GM12878 (cell line): ENCODE results near the gene NUBPL. TPM values are rescaled to one million over a fixed set of nuclear protein-coding genes. Genes with fewer than 3 reads are reported as not detected.

Experiments
- ATAC-seq: fragments of 200-7000 bp; cut with Tn5 transposase; 3 replicates; pipeline ENCODE4 v1.9.1; 2020; ENCODE audit warnings: mild to moderate bottlenecking, moderate library complexity
- BruUV-seq: library from RNA; stranded (reverse); fragments of 400-500 nt; replicated peaks from 2 replicates; lab custom pipeline; 2021; lab: Mats Ljungman, UMichigan
- CTCF ChIA-PET: fragments of 300-600 bp; sonication (Branson Sonifier 250); formaldehyde crosslinking; extraction: SDS; loops from one replicate; lab custom pipeline; 2021; ENCODE audit warnings: inconsistent platforms; lab: Yijun Ruan, JAX
- POLR2A ChIA-PET: fragments of 350-600 bp; formaldehyde crosslinking; extraction: SDS; loops from one replicate; lab custom pipeline; 2021; ENCODE audit warnings: inconsistent platforms; lab: Charles Lee
- RAD21 ChIA-PET: fragments of 300-600 bp; sonication (Branson Sonifier 250); formaldehyde crosslinking; loops from one replicate; lab custom pipeline; 2023; ENCODE audit warnings: antibody characterized with exemption; ENCODE audit not compliant: unreplicated experiment; lab: Charles Lee
- SMC1A ChIA-PET: fragments of 300-600 bp; sonication (Branson Sonifier 250); formaldehyde crosslinking; loops from one replicate; lab custom pipeline; 2023; ENCODE audit not compliant: unreplicated experiment, uncharacterized antibody; lab: Charles Lee
- DNase-seq: peaks from one replicate; pipeline ENCODE4 v3.0.0-alpha.2; 2011; ENCODE audit warnings: low read depth, low spot score
- FAIRE-seq: peaks from 3 replicates; lab custom pipeline; 2011; peaks lifted over from hg19 to GRCh38; lab: Jason Lieb, UNC
- H2AFZ ChIP-seq: 2 replicates; pipeline ENCODE4 v1.6.0; 2011; ENCODE audit warnings: low read depth, low read length, control low read depth; ENCODE audit not compliant: control insufficient read depth
- H3K27ac ChIP-seq: 2 replicates; pipeline ENCODE4 v1.5.1; 2011; ENCODE audit warnings: control low read depth; ENCODE audit not compliant: control insufficient read depth, insufficient read depth
- H3K27me3 ChIP-seq, 2 experiments: replicated peaks in 1 of 2; 2 replicates each; pipeline versions ENCODE4 v1.6.0 to v1.6.1; 2011; ENCODE audit warnings: low read length in 1 of 2; ENCODE audit not compliant: control insufficient read depth in 2 of 2, insufficient read depth in 2 of 2
- H3K36me3 ChIP-seq, 2 experiments: 2 replicates each; pipeline ENCODE4 v1.5.1; 2011; ENCODE audit warnings: low read length in 1 of 2; ENCODE audit not compliant: control insufficient read depth in 2 of 2, insufficient read depth in 2 of 2
- H3K4me1 ChIP-seq: 2 replicates; pipeline ENCODE4 v1.6.1; 2011; ENCODE audit warnings: mild to moderate bottlenecking, low read length, moderate library complexity, mixed read lengths; ENCODE audit not compliant: control insufficient read depth, insufficient read depth
- H3K4me2 ChIP-seq: 2 replicates; pipeline ENCODE4 v1.6.0; 2011; ENCODE audit warnings: control low read depth; ENCODE audit not compliant: control insufficient read depth, insufficient read depth
- H3K4me3 ChIP-seq: fragments of 200-600 bp; sonication (generic); 2 replicates; pipeline ENCODE4 v1.5.1; 2016
- H3K79me2 ChIP-seq: 2 replicates; pipeline ENCODE4 v1.6.0; 2011; ENCODE audit warnings: low read length; ENCODE audit not compliant: control insufficient read depth, insufficient read depth
- H3K9ac ChIP-seq: 2 replicates; pipeline ENCODE4 v1.8.0; 2011; ENCODE audit warnings: low read length, control low read depth, mixed read lengths; ENCODE audit not compliant: control insufficient read depth, insufficient read depth
- H3K9me3 ChIP-seq: replicated peaks from 3 replicates; pipeline ENCODE4 v1.5.1; 2011; ENCODE audit warnings: mild to moderate bottlenecking, low read length; ENCODE audit not compliant: control insufficient read depth, insufficient read depth
- H4K20me1 ChIP-seq: 2 replicates; pipeline ENCODE4 v1.6.0; 2011; ENCODE audit not compliant: control insufficient read depth, insufficient read depth
- BCL11A ChIP-seq: IDR thresholded peaks from 2 replicates; pipeline ENCODE4 v1.6.1; 2011; ENCODE audit warnings: low read depth, low read length
- CUX1 ChIP-seq: IDR thresholded peaks from 2 replicates; pipeline ENCODE4 v1.6.1; 2012; ENCODE audit warnings: improper control_type of control experiment, low read depth, low read length; ENCODE audit not compliant: insufficient replicate concordance
- FOXK2 ChIP-seq: fragments of 450-650 bp; IDR thresholded peaks from 2 replicates; pipeline ENCODE4 v1.6.1; 2017; ENCODE audit warnings: mild to moderate bottlenecking, moderate library complexity
- HDAC6 ChIP-seq: fragments of 200-600 bp; sonication (generic); IDR thresholded peaks from one replicate; pipeline ENCODE4 v1.8.0; 2017; ENCODE audit warnings: antibody characterized with exemption; ENCODE audit not compliant: unreplicated experiment
- KLF5 ChIP-seq: fragments of 450-650 bp; IDR thresholded peaks from 2 replicates; pipeline ENCODE4 v1.6.1; 2014; ENCODE audit warnings: mild to moderate bottlenecking; ENCODE audit not compliant: partially characterized antibody
- NFYA ChIP-seq: IDR thresholded peaks from 2 replicates; pipeline ENCODE4 v1.6.1; 2011; ENCODE audit warnings: low read depth, mild to moderate bottlenecking, low read length, improper control_type of control experiment, borderline replicate concordance
- PAX8 ChIP-seq: fragments of 450-650 bp; IDR thresholded peaks from 2 replicates; pipeline ENCODE4 v1.6.1; 2017; ENCODE audit warnings: mild to moderate bottlenecking, moderate library complexity
- RCOR1 ChIP-seq: conservative IDR thresholded peaks from 2 replicates; pipeline ENCODE4 v1.6.1; 2012; ENCODE audit warnings: low read depth, low read length, improper control_type of control experiment
- STAT3 ChIP-seq: IDR thresholded peaks from 2 replicates; pipeline ENCODE4 v1.6.1; 2011; ENCODE audit warnings: low read depth, low read length, improper control_type of control experiment
- ZZZ3 ChIP-seq: IDR thresholded peaks from 2 replicates; pipeline ENCODE4 v1.6.1; 2011; ENCODE audit warnings: low read depth; ENCODE audit not compliant: control insufficient read depth, insufficient read length
- WGBS: methylation state at CpG from one replicate; pipeline ENCODE4 v1.1.6; 2016; ENCODE audit warnings: low lambda C conversion rate; ENCODE audit not compliant: insufficient replicate concordance, insufficient coverage; ENCODE audit errors: missing lambda C conversion rate; 5-methylcytosine and 5-hydroxymethylcytosine counted together
- in situ Hi-C: fragments of 300-500 bp; cut with MboI; formaldehyde crosslinking; loops from 9 replicates; pipeline ENCODE4 v1.14.3; 2018; ENCODE audit warnings: mixed read lengths
- intact Hi-C: fragments of 100-400 bp; cut with micrococcal nuclease; formaldehyde crosslinking; loops from one replicate; pipeline ENCODE4 v1.14.2; 2022; ENCODE audit not compliant: unreplicated experiment
- polyA plus RNA-seq, 11 experiments: library from polyadenylated mRNA; depleted of rRNA in 4 of 11; unstranded in 6 of 11; stranded (reverse) in 5 of 11; fragments of >200 nt; fragmentation: Nextera tagmentation in 4 of 11; fragmentation: Illumina TruSeq in 1 of 11; extraction: Ambion mirVana in 4 of 11; extraction: Trizol in 1 of 11; gene quantifications; 1 replicate in 1 of 11; 2 replicates in 10 of 11; pipeline versions ENCODE4 v1.2.1 to v1.2.3, GENCODE V29; 2011 to 2016; ENCODE audit warnings: inconsistent platforms in 2 of 11, missing spikeins in 2 of 11, low read depth in 1 of 11
- total RNA-seq, 4 experiments: library from RNA; depleted of rRNA in 3 of 4; stranded (reverse); fragments of >200 nt in 3 of 4; fragmentation: Illumina TruSeq in 1 of 4; extraction: Trizol in 1 of 4; gene quantifications; 2 replicates each; pipeline versions ENCODE4 v1.2.1 to v1.2.3, GENCODE V29; 2013 to 2021

NUBPL gene
- total and polyA plus RNA-seq, 10 of the 15 experiments (the other 5 are each of a cell fraction or from before 2014, with no cell fraction given), result 3.4 to 11.6 (median 8.1) TPM

- DNase-seq (no peak), ATAC-seq (no peak), FAIRE-seq (no peak)
- no peaks in the 10 kb centered on the region for H3K79me2 ChIP-seq
- no peaks in the 10 kb centered on the region for H3K27me3 ChIP-seq
- ChIA-PET POLR2A (no interaction called here), SMC1A (interaction anchor here (1.5 kb wide), 1 partner anchor 25 kb away, joined by 3 read pairs; no protein-coding TSS in a partner anchor), CTCF (interaction anchor here (1.1 kb wide), 1 partner anchor 25 kb away, joined by 3 read pairs; no protein-coding TSS in a partner anchor), RAD21 (no interaction called here)
- no peak overlapping the region for H3K4me3 ChIP-seq
- no peaks in the 10 kb centered on the region for H3K36me3 ChIP-seq
- no TSS peak for BruUV-seq
- intact Hi-C loops, result no loop called here
- no peaks in the 10 kb centered on the region for H3K4me1 ChIP-seq
- H2AFZ ChIP-seq, result no peak overlapping the region
- in situ Hi-C loops, result no loop called here
- H3K9me3 ChIP-seq, result no peaks in the 10 kb centered on the region
- no peak overlapping the region for H3K4me2 ChIP-seq
- H3K27ac ChIP-seq, result no peak overlapping the region
- no peak overlapping the region for H3K9ac ChIP-seq
- H4K20me1 ChIP-seq, result no peaks in the 10 kb centered on the region
- TF ChIP-seq FOXK2 (0 out of 2 replicates have a peak, but pooled peaks have one; percentile 23), RCOR1 (no peak)
These were observed 30.9 kb downstream of the NUBPL start for GRCh38 chr14:31592122-31592521.

DNA sequence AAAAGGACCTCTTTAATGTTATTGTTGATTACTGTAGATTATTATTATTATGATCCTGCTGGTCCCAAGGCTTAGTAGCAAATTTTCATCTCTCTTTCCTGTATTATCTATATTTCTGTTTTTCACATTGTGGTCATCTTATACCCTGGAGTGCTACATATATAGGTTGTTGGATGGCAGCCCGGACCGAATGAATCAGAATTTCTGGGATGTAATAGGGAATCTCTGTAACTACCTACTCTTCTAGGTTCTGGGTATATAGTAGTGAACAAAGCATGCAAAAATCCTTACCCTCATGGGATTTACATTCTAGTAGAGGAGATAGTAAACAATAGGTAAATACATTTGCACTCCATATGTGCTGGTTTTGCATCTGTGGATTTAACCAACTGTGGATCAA is 31.4 kb downstream of the NUBPL start:
- BruUV-seq, result no TSS peak
- no peaks in the 10 kb centered on the region for H3K36me3 ChIP-seq
- H3K4me2 ChIP-seq, result no peak overlapping the region
- no peaks in the 10 kb centered on the region for H3K9me3 ChIP-seq
- H3K4me1 ChIP-seq, result no peaks in the 10 kb centered on the region
- H3K27ac ChIP-seq, result no peak overlapping the region
- no peaks in the 10 kb centered on the region for H3K27me3 ChIP-seq
- ChIA-PET POLR2A (no interaction called here), CTCF (no interaction called here), RAD21 (no interaction called here), SMC1A (interaction anchor here (0.6 kb wide), 1 partner anchor 25 kb away, joined by 3 read pairs; no protein-coding TSS in a partner anchor)
- no peaks in the 10 kb centered on the region for H3K79me2 ChIP-seq
- FAIRE-seq, result no peak
- no peak overlapping the region for H3K9ac ChIP-seq
- H4K20me1 ChIP-seq, result no peaks in the 10 kb centered on the region
- no peak for DNase-seq
- no peak for ATAC-seq
- no peak overlapping the region for H2AFZ ChIP-seq
- intact Hi-C loops (no loop called here), in situ Hi-C loops (no loop called here)
- WGBS, result 97% methylated on average over 2 of the region's 2 CpGs
- H3K4me3 ChIP-seq, result no peak overlapping the region
- no peak for TF ChIP-seq NFYA
- TF ChIP-seq BCL11A, result no peak
- no peak for TF ChIP-seq PAX8
- TF ChIP-seq STAT3, result no peak
- no peak for TF ChIP-seq ZZZ3
- no peak for TF ChIP-seq CUX1
- TF ChIP-seq HDAC6, result no peak
- no peak for TF ChIP-seq KLF5
